SK-N-SH (cell line): Measurements from ENCODE around the gene IQCE. TPM values are rescaled to one million over a fixed set of nuclear protein-coding genes. Genes with fewer than 3 reads are reported as not detected.
A peak's percentile ranks its signal among the peaks of the same experiment; 100 is the strongest.

ENCODE experiments used
- CTCF ChIA-PET: fragments of 300-600, 350-600 bp; formaldehyde crosslinking; extraction: SDS; loops from one replicate; lab custom pipeline; 2021; lab: Yijun Ruan, JAX
- POLR2A ChIA-PET: fragments of 350-600 bp; sonication (Branson Sonifier 250); formaldehyde crosslinking; extraction: SDS; loops from one replicate; lab custom pipeline; 2020; ENCODE audit warnings: antibody characterized with exemption, inconsistent platforms; lab: Yijun Ruan, JAX
- DNase-seq: peaks from one replicate; pipeline ENCODE4 v3.0.0; 2012
- H2AFZ ChIP-seq: fragments of 200-600 bp; sonication (generic); 2 replicates; pipeline ENCODE4 v1.8.1; 2016; ENCODE audit warnings: antibody characterized with exemption, mild to moderate bottlenecking, low read depth
- H3F3A ChIP-seq: fragments of 200-600 bp; sonication (generic); replicated peaks from 2 replicates; pipeline ENCODE3; 2016; ENCODE audit warnings: antibody characterized with exemption, mild to moderate bottlenecking; ENCODE audit not compliant: insufficient read depth
- H3K27ac ChIP-seq, 2 experiments: fragments of 200-500 bp in 1 of 2; fragments of 200-600 bp in 1 of 2; sonication (Bioruptor generic) in 1 of 2; sonication (generic), shearing (Covaris generic) in 1 of 2; 2 replicates each; pipeline versions ENCODE4 v1.5.1 to v1.6.1; 2014 to 2016; ENCODE audit warnings: low read depth in 2 of 2, inconsistent platforms in 1 of 2, low read length in 1 of 2, mild to moderate bottlenecking in 1 of 2, mixed read lengths in 1 of 2
- H3K27me3 ChIP-seq: fragments of 200-600 bp; sonication (generic), shearing (Covaris generic); 2 replicates; pipeline ENCODE4 v1.6.1; 2016; ENCODE audit warnings: mixed run types; ENCODE audit not compliant: insufficient read depth
- H3K36me3 ChIP-seq, 2 experiments: fragments of 200-500 bp in 1 of 2; fragments of 200-600 bp in 1 of 2; sonication (Bioruptor generic) in 1 of 2; sonication (generic) in 1 of 2; replicated peaks in 1 of 2; 2 replicates each; pipeline versions ENCODE3 to v1.5.1; 2014 to 2016; ENCODE audit warnings: low read length in 1 of 2, mild to moderate bottlenecking in 1 of 2; ENCODE audit not compliant: insufficient read depth in 2 of 2, control insufficient read depth in 1 of 2
- H3K4me1 ChIP-seq, 2 experiments: fragments of 200-500 bp in 1 of 2; fragments of 200-600 bp in 1 of 2; sonication (Bioruptor generic) in 1 of 2; sonication (generic), shearing (Covaris generic) in 1 of 2; 2 replicates each; pipeline versions ENCODE4 v1.5.1 to v1.6.1; 2014 to 2016; ENCODE audit warnings: low read depth in 1 of 2, low read length in 1 of 2, mixed run types in 1 of 2; ENCODE audit not compliant: insufficient read depth in 2 of 2, control insufficient read depth in 1 of 2
- H3K4me2 ChIP-seq: fragments of 200-600 bp; sonication (generic), shearing (Covaris generic); 2 replicates; pipeline ENCODE4 v1.6.1; 2017; ENCODE audit warnings: mixed run types
- H3K4me3 ChIP-seq, 2 experiments: fragments of 200-500 bp in 1 of 2; fragments of 200-600 bp in 1 of 2; sonication (Bioruptor generic) in 1 of 2; sonication (generic), shearing (Covaris generic) in 1 of 2; 2 replicates each; pipeline versions ENCODE4 v1.5.1 to v1.8.1; 2014 to 2016; ENCODE audit warnings: low read depth in 2 of 2, inconsistent platforms in 1 of 2, low read length in 1 of 2, mild to moderate bottlenecking in 1 of 2, mixed read lengths in 1 of 2, moderate library complexity in 1 of 2
- H3K79me2 ChIP-seq: fragments of 200-600 bp; sonication (generic); 2 replicates; pipeline ENCODE4 v1.8.1; 2017; ENCODE audit warnings: mild to moderate bottlenecking; ENCODE audit not compliant: insufficient read depth
- H3K9ac ChIP-seq: fragments of 200-600 bp; sonication (generic); 2 replicates; pipeline ENCODE4 v1.6.1; 2017; ENCODE audit warnings: mixed run types
- H3K9me2 ChIP-seq: fragments of 200-600 bp; sonication (generic); 2 replicates; pipeline ENCODE4 v1.6.1; 2017; ENCODE audit warnings: mixed run types
- H3K9me3 ChIP-seq: fragments of 200-600 bp; sonication (generic); 2 replicates; pipeline ENCODE4 v1.6.1; 2017; ENCODE audit warnings: mixed run types, mild to moderate bottlenecking, moderate library complexity
- H4K20me1 ChIP-seq: fragments of 200-600 bp; sonication (generic); 2 replicates; pipeline ENCODE4 v1.6.1; 2017; ENCODE audit warnings: mild to moderate bottlenecking, mixed run types; ENCODE audit not compliant: insufficient read depth
- CTCF ChIP-seq: fragments of 200-600 bp; sonication (generic); IDR thresholded peaks from 2 replicates; pipeline ENCODE4 v1.6.1; 2017; ENCODE audit warnings: antibody characterized with exemption, mild to moderate bottlenecking, moderate library complexity
- ELF1 ChIP-seq: IDR thresholded peaks from 2 replicates; pipeline ENCODE4 v1.4.0; 2012
- EP300 ChIP-seq, 2 experiments: IDR thresholded peaks; 2 replicates each; pipeline versions ENCODE4 v1.4.0 to v1.6.1; 2012; ENCODE audit warnings: borderline replicate concordance in 1 of 2, low read depth in 1 of 2, low read length in 1 of 2
- GATA2 ChIP-seq: sonication (generic); formaldehyde crosslinking; IDR thresholded peaks from 2 replicates; pipeline ENCODE4 v1.5.0; 2020; ENCODE audit warnings: mild to moderate bottlenecking, missing genetic modification reagents
- JUND ChIP-seq: IDR thresholded peaks from 2 replicates; pipeline ENCODE4 v1.4.0; 2012
- MAX ChIP-seq: IDR thresholded peaks from 2 replicates; pipeline ENCODE4 v1.4.0; 2012; ENCODE audit warnings: low read depth
- POLR2AphosphoS5 ChIP-seq: IDR thresholded peaks from 2 replicates; pipeline ENCODE4 v1.6.1; 2012; ENCODE audit warnings: low read depth, low read length
- RCOR1 ChIP-seq: fragments of 150-350 bp; IDR thresholded peaks from 2 replicates; pipeline ENCODE4 v1.6.1; 2017; ENCODE audit warnings: antibody characterized with exemption, low read length
- REST ChIP-seq: IDR thresholded peaks from 2 replicates; pipeline ENCODE4 v1.6.1; 2012; ENCODE audit warnings: mild to moderate bottlenecking, low read depth, low read length, moderate library complexity
- SIN3A ChIP-seq: IDR thresholded peaks from 2 replicates; pipeline ENCODE4 v1.6.1; 2012; ENCODE audit warnings: low read depth, mild to moderate bottlenecking, low read length, moderate library complexity, borderline replicate concordance
- SMC3 ChIP-seq: IDR thresholded peaks from 2 replicates; pipeline ENCODE4 v1.6.1; 2012; ENCODE audit warnings: low read depth, low read length, improper control_type of control experiment
- TAF1 ChIP-seq: IDR thresholded peaks from 2 replicates; pipeline ENCODE4 v1.6.1; 2012; ENCODE audit warnings: low read depth, mild to moderate bottlenecking, low read length, moderate library complexity, borderline replicate concordance
- TCF12 ChIP-seq: IDR thresholded peaks from 2 replicates; pipeline ENCODE4 v1.4.0; 2012
- USF1 ChIP-seq: IDR thresholded peaks from 2 replicates; pipeline ENCODE4 v1.4.0; 2012; ENCODE audit warnings: low read depth, borderline replicate concordance
- YY1 ChIP-seq: IDR thresholded peaks from 2 replicates; pipeline ENCODE4 v1.4.0; 2012; ENCODE audit warnings: low read depth, mild to moderate bottlenecking
- ZBTB33 ChIP-seq: IDR thresholded peaks from 2 replicates; pipeline ENCODE4 v1.4.0; 2012; ENCODE audit warnings: low read depth, borderline replicate concordance
- WGBS: methylation state at CpG from one replicate; pipeline ENCODE4 v1.1.6; 2017; ENCODE audit warnings: low lambda C conversion rate; 5-methylcytosine and 5-hydroxymethylcytosine counted together
- polyA plus RNA-seq, 3 experiments: library from polyadenylated mRNA; depleted of rRNA; stranded (reverse); fragments of >200 nt; gene quantifications; 2 replicates each; pipeline ENCODE4 v1.2.3, GENCODE V29; 2012
- TF ChIP-seq, protein P1 (sequence below): fragments of 150-350 bp; IDR thresholded peaks from 2 replicates; pipeline ENCODE4 v1.6.1; 2017; ENCODE audit warnings: antibody characterized with exemption, low read length, low read depth, borderline replicate concordance

The IQCE gene
- polyA plus RNA-seq, 1 of the 3 experiments (the other 2 are of a cell fraction) = 14.4 TPM

GRCh38 chr7:2516194-2516555 lies 42.6 kb upstream of the IQCE start:
- 82% methylated on average over 4 of the region's 8 CpGs for WGBS
- Histone ChIP-seq H3K27ac (peak overlapping the region; percentile 60 to 61; a peak in 2 of 4 replicates), H3K9me2 (no peaks in the 10 kb centered on the region), H3K4me2 (peak overlapping the region; percentile 61), H3K9ac (peak overlapping the region; percentile 40; the same call in 1 of the 2 replicates), H3K79me2 (peaks cover 12% of the 10 kb centered on the region), H4K20me1 (peaks cover 6% of the 10 kb centered on the region; the same call in 1 of the 2 replicates), H3F3A (peaks cover 3% of the 10 kb centered on the region), H3K4me3 (no peak overlapping the region), H3K36me3 (no peaks in the 10 kb centered on the region), H3K9me3 (no peaks in the 10 kb centered on the region), H3K4me1 (peaks cover 31 to 81% of the 10 kb centered on the region in 2 experiments; a peak in 3 of 4 replicates), H2AFZ (no peak overlapping the region), H3K27me3 (no peaks in the 10 kb centered on the region)
- TF ChIP-seq TAF1 = no peak
- ChIA-PET POLR2A (no interaction called here), CTCF (interaction anchor here (0.6 to 1.7 kb wide), 5 partner anchors 9 to 44 kb away, joined by 3 to 5 read pairs (median 3); no protein-coding TSS in a partner anchor)
- DNase-seq = no peak

DNA sequence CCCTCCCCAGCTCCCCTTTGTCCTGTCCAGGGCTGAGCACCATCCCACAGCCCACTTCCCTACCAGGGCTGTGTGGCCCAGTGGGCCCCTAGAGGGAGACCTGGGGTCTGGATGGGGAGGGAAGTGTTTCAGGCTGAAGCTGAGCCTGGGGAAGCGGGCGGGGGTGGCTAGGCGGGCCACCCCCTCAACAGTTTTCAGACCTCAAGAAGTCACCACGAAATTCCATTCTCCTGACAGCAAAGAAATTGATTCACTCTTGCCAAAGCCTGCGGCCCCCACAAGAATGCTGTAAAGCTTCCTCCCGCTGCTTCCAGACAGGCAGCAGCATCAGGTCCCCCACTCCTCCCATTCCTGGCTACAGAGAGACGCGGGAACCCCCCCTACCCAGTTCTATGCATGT lies 41.8 kb upstream of the IQCE start:
- H3K27me3 ChIP-seq = no peaks in the 10 kb centered on the region
- H3K36me3 ChIP-seq = no peaks in the 10 kb centered on the region
- 28% methylated on average over 8 of the region's 8 CpGs for WGBS
- H3K9me2 ChIP-seq = no peaks in the 10 kb centered on the region
- H3F3A ChIP-seq = peaks cover 7% of the 10 kb centered on the region
- peaks cover 21% of the 10 kb centered on the region for H3K79me2 ChIP-seq
- no peak overlapping the region for H3K4me3 ChIP-seq
- H2AFZ ChIP-seq = peak overlapping the region; percentile 1; the same call in 1 of the 2 replicates
- H3K4me2 ChIP-seq = peak overlapping the region; percentile 61
- H4K20me1 ChIP-seq = peaks cover 10% of the 10 kb centered on the region; the same call in 1 of the 2 replicates
- no peaks in the 10 kb centered on the region for H3K9me3 ChIP-seq
- ChIA-PET POLR2A (no interaction called here), CTCF (interaction anchor here (0.8 to 1.7 kb wide), 10 partner anchors 9 to 153 kb away, joined by 3 to 4 read pairs (median 3); no protein-coding TSS in a partner anchor)
- H3K4me1 ChIP-seq = peaks cover 38 to 80% of the 10 kb centered on the region in 2 experiments; a peak in 3 of 4 replicates
- no peak for DNase-seq
- H3K9ac ChIP-seq = peak overlapping the region; percentile 40; the same call in 1 of the 2 replicates
- H3K27ac ChIP-seq = peak overlapping the region in 1 of 2 experiments; percentile 60; a peak in 2 of 4 replicates
- TF ChIP-seq CTCF = 0 out of 2 replicates have a peak, but pooled peaks have one; percentile 26
- no peak for TF ChIP-seq USF1
- peak; percentile 76 for TF ChIP-seq TCF12
- peak; percentile 80 for TF ChIP-seq MAX
- no peak for TF ChIP-seq RCOR1
- TF ChIP-seq SMC3 = no peak
- TF ChIP-seq SIN3A = peak; percentile 56; the same call in 1 of the 2 replicates
- TF ChIP-seq JUND = no peak
- no peak for TF ChIP-seq ZBTB33
- TF ChIP-seq GATA2 = no peak
- TF ChIP-seq POLR2AphosphoS5 = peak; percentile 21; the same call in 1 of the 2 replicates
- TF ChIP-seq, protein P1, sequence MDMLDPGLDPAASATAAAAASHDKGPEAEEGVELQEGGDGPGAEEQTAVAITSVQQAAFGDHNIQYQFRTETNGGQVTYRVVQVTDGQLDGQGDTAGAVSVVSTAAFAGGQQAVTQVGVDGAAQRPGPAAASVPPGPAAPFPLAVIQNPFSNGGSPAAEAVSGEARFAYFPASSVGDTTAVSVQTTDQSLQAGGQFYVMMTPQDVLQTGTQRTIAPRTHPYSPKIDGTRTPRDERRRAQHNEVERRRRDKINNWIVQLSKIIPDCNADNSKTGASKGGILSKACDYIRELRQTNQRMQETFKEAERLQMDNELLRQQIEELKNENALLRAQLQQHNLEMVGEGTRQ = no peak
- TF ChIP-seq ELF1 = no peak
- 0 out of 2 replicates have a peak, but pooled peaks have one; percentile 23 for TF ChIP-seq REST
- no peak for TF ChIP-seq YY1
- TF ChIP-seq EP300 (IDR thresholded peaks at IDR 0.05; ENCODE audit: borderline replicate concordance in 1 of 2, low read depth in 1 of 2, low read length in 1 of 2) = no peak; a peak in 1 of 4 replicates
- peak; percentile 13; the same call in 1 of the 2 replicates for TF ChIP-seq TAF1
